Coronary artery (tissue), 2 donors: ENCODE data around the gene ANO10.

Experiments used
- DNase-seq: peaks from one replicate; pipeline ENCODE4 v3.0.0-alpha.2; 2017; ENCODE audit warnings: low spot score
- H3K27ac ChIP-seq, 2 donors: fragments of 200-600 bp; sonication (generic); one replicate each; pipeline ENCODE4 v1.5.1; 2016 to 2019
- H3K4me3 ChIP-seq: fragments of 200-600 bp; sonication (generic); 2 replicates; pipeline ENCODE4 v1.5.1; 2016; ENCODE audit warnings: mild to moderate bottlenecking, moderate library complexity
- TF ChIP-seq, protein P1 (sequence below): fragments of 200-600 bp; sonication (generic); IDR thresholded peaks from one replicate; pipeline ENCODE4 v1.5.1; 2019; ENCODE audit warnings: antibody characterized with exemption

The ANO10 gene

DNA sequence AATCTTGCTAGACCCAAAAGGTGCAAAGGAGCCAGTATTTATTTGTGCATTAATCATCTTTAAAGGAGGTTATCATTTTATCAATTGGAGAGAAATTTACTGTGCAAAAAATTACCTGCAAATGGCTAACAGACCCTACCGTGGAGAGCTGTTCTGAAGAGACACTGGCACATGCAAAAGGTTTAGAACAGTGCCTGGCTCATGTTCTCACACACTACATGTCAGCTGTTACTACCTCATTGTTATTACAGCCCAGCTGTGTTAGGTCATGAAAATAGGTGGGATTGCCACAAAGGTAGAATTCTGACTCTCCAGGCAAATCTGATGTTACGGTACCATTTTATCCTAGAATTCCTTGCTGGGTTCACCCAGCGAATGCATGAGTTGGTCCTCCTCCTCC, 198.2 kb downstream of the ANO10 start:
- TF ChIP-seq, protein P1, sequence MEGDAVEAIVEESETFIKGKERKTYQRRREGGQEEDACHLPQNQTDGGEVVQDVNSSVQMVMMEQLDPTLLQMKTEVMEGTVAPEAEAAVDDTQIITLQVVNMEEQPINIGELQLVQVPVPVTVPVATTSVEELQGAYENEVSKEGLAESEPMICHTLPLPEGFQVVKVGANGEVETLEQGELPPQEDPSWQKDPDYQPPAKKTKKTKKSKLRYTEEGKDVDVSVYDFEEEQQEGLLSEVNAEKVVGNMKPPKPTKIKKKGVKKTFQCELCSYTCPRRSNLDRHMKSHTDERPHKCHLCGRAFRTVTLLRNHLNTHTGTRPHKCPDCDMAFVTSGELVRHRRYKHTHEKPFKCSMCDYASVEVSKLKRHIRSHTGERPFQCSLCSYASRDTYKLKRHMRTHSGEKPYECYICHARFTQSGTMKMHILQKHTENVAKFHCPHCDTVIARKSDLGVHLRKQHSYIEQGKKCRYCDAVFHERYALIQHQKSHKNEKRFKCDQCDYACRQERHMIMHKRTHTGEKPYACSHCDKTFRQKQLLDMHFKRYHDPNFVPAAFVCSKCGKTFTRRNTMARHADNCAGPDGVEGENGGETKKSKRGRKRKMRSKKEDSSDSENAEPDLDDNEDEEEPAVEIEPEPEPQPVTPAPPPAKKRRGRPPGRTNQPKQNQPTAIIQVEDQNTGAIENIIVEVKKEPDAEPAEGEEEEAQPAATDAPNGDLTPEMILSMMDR, result no peak

DNA sequence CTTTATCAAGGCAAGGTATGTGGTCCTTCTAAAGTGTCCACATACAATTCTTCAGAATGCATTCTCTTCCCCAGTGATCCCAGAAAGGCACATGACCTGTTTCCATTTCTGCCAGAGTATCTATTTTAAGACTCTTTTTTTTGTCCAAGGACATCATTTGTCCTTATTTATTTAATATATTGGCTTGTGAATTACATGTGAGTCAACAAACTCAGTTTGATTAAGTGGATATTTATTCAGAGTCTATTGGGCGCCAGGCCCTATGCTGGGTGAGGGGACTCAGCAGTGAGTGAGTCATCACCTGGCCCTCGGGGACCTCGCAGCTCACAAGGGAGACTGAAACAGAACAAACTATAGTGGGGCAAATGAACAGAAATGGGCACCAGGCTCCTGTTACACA, 198.7 kb downstream of the ANO10 start:
- Histone ChIP-seq H3K27ac (peak overlapping the region in 1 of 2 donors; percentile 24), H3K4me3 (no peak overlapping the region)
- TF ChIP-seq, protein P1, result no peak
- DNase-seq, result no peak

More for the DNA sequence above, 198.2 kb downstream of the ANO10 start:
- DNase-seq, result no peak
- H3K27ac ChIP-seq, result peak overlapping the region in 1 of 2 donors; percentile 24
- H3K4me3 ChIP-seq, result no peak overlapping the region

DNA sequence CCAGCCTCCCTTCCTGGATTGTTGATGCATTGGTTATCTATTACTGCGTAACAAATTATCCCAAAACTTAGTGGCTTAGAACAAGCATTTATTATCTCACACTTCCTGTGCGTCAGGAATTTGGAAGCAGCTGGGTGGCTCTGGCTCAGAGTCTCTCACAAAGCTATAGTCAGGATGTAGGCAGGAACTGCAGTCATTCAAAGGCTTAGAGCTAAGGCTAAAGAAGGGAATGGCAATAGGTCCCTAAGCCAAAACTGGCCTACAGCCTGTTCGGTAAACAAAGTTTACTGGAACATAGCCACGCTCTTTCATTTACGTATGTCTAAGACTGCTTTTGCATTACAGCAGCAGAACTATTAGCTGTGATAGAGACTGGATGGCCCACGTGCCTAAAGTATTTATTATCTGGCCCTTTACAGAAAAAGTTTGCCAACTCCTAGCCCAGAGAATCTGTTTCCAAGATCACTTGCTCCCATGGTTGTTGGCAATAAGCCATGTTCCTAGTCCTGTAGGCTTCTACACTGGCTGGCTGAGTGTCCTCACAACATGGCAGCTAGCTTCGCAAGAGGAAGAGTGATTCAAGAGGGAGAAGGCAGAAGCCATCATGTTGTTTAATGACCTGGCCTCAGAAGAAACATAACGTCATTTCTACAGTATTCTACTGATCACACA, 203.1 kb downstream of the ANO10 start:
- Histone ChIP-seq H3K4me3 (no peak overlapping the region), H3K27ac (peak overlapping the region; percentile 41 to 42)
- no peak for DNase-seq
- TF ChIP-seq, protein P1, result no peak

DNA sequence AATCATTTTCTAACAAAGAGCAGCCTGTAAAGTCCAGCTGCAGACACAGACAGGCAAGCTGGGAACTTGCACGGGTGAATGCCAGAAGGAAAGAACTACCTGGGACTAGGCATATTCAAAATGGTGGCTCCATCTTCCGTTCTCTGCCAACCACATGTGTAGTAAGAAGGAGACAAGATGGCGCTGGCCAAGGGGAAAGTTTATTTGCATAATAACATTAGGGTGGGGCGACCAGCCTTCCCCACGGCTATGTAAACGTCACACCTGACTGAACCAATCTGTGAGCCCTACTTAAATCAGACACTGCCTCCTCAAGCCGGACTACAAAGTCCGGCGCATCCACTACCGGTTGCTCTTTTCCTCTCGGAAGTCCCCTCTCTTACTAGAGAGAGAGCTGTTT, 204.7 kb downstream of the ANO10 start:
- Histone ChIP-seq H3K27ac (no peak overlapping the region), H3K4me3 (no peak overlapping the region)
- DNase-seq, result no peak
- TF ChIP-seq, protein P1, result no peak

DNA sequence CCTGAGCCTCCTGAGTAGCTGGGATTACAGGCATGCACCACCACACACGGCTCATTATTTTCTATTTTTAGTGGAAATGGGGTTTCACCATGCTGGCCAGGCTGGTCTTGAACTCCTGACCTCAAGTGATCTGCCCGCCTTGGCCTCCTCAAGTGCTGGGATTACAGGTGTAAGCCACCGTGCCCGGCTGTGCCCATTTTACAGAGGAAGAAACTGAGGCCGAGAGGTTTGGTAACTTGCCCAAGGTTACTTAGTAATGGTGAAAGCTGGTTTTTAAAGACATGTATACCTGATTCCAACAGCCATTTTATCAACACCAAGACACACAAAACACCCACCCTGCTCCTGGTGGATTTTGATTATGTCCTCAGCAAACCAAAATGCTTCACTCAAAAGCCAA, 206.7 kb downstream of the ANO10 start:
- DNase-seq, result no peak
- Histone ChIP-seq H3K4me3 (no peak overlapping the region), H3K27ac (no peak overlapping the region)
- TF ChIP-seq, protein P1, result no peak

DNA sequence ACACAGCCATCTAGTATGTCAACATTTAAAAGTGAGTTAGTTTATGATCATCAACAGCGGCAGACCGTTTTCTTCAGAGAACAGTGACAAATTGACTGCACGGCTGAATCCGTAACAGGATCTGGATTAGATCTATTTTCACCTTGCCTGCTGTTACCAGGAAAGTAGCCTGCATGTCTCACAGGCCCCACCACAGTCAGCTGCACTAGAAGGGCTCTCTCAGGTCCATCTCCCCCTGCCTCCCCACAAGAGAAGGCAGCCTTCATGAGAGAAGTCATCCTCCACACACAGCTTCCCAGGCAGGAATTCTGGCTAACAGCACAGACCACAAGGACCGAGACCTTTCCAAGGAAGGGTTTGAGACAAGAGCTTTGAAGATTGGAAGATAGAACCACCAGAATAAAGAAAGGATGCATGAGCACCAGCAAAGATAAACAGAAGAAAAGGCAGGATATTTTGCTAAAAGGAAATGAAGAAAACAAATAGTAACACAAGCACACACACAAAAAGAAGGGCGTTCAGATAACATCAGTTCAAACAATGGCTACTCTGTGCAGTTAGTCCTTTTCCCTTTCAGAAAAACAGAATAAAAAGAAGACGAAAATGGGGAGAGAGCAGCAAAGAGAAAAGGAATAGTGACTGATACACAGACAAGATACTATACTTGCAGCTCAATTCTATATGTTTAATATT, 208.0 kb downstream of the ANO10 start:
- no peak for DNase-seq
- no peak overlapping the region for H3K4me3 ChIP-seq
- TF ChIP-seq, protein P1, result no peak
- H3K27ac ChIP-seq, result no peak overlapping the region

DNA sequence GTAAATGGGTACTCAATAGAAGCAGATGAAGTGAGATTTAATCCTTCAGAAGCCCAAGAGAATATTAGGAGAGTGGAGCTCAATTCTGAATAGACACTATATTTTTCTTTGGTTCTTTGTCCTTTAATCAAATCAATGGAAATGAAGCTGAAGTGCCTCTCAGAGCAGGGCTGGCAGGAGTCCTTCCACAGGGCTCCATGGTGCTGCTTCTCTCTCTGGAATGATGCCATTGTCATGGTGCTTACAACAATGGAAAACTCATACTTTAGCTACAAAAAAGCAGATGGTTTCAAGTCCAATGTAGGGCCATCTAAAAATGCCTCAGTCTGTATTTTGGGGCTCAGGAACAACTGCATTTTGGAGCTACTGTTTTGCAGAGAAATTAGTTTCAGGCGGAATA, 210.4 kb downstream of the ANO10 start:
- no peak overlapping the region for H3K27ac ChIP-seq
- no peak overlapping the region for H3K4me3 ChIP-seq
- TF ChIP-seq, protein P1, result no peak
- DNase-seq, result no peak
